ENCODE data around the gene DOK7.
A peak's percentile ranks its signal among the peaks of the same experiment; 100 is the strongest.

Gene DOK7

DNA sequence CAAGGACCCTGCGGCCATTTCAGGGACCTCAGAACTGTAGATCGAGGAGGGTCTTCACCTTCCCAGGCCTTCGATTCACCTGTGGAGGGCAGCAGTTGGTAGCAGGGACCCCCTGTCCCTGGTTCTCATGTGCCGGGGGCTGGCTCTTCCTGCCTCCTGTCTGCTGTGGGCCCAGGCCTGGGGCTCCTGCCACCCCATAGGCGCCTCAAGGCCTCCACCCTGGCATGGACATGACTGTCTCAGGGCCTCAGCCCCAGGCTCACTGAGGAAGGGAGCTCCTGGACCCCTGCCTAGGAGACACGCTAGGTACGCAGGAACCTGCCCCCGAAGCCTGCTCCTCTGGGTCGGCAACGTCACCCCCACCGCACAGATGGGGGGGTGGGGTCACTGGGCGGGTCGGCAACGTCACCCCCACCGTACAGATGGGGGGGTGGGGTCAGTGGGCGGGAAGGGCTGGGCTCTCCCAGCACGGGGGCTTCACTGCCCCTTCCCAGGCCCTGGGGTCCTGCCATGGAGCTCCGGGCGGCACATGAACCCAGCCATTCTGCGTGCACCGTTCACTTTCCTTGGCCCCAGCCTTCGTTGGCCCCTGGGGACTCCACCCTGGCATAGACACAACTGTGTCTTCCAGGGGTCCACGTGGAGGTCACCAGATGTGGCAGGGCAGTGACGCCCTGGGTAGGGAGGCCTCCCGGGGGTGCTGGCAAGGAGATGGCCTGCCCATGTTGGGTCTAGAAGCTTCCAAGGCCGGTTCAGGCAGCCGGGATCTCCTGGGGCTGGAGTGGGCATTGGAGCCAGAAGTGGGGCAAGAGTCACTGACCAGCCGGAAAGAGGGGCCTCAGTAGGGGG lies 24.9 kb upstream of the DOK7 start:
- H3K4me3 ChIP-seq (replicated peaks in 1 of 2; ENCODE audit: low read depth in 2 of 2, low read length in 2 of 2) = no peak overlapping the region
- DNase-seq (ENCODE audit: low read depth in 2 of 2) = no peak
- TF ChIP-seq, protein P1, sequence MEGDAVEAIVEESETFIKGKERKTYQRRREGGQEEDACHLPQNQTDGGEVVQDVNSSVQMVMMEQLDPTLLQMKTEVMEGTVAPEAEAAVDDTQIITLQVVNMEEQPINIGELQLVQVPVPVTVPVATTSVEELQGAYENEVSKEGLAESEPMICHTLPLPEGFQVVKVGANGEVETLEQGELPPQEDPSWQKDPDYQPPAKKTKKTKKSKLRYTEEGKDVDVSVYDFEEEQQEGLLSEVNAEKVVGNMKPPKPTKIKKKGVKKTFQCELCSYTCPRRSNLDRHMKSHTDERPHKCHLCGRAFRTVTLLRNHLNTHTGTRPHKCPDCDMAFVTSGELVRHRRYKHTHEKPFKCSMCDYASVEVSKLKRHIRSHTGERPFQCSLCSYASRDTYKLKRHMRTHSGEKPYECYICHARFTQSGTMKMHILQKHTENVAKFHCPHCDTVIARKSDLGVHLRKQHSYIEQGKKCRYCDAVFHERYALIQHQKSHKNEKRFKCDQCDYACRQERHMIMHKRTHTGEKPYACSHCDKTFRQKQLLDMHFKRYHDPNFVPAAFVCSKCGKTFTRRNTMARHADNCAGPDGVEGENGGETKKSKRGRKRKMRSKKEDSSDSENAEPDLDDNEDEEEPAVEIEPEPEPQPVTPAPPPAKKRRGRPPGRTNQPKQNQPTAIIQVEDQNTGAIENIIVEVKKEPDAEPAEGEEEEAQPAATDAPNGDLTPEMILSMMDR (IDR thresholded peaks at IDR 0.05; ENCODE audit: low read depth, low read length) = no peak

DNA sequence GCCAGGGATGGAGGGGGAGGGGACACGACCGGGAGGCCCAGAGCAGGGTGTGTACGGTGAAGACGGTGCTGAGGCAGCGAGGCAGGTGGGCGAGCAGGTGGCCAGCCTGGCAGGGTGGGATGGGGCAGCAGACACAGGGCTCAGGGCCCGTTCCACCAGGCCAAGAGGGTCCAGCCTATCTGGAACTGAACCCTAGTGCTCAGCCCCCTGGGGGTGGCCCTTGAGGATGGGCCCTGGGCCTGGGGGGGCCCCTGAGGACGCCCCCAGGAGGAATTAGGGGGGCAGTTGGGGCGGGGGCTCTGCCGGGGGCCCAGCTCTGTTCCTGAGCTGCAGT lies 24.3 kb upstream of the DOK7 start:
- no peak overlapping the region for H3K4me3 ChIP-seq (replicated peaks in 1 of 2; ENCODE audit: low read depth in 2 of 2, low read length in 2 of 2)
- TF ChIP-seq, protein P1 (IDR thresholded peaks at IDR 0.05; ENCODE audit: low read depth, low read length) = no peak

DNA sequence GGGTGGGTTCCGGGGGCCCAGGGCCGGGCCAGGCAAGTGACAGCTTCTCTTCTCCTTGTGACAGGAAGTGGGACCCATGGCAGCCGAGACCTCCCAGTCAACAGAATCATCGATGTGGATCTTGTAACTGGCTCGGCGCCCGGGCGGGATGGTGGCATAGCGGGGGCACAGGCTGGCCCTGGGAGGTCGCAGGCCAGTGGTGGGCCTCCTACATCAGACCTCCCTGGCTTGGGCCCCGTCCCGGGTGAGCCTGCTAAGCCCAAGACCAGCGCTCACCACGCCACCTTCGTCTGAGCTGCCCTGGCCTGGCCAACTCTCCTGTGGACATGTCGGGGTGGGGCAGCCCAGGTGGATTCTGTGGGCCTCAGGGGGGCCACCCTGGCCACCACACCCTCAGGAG lies 23.7 kb upstream of the DOK7 start:
- DNase-seq (ENCODE audit: low read depth in 2 of 2) = no peak
- no peak overlapping the region for H3K4me3 ChIP-seq (replicated peaks in 1 of 2; ENCODE audit: low read depth in 2 of 2, low read length in 2 of 2)
- TF ChIP-seq, protein P1 (IDR thresholded peaks at IDR 0.05; ENCODE audit: low read depth, low read length) = no peak

More for the DNA sequence above, 24.3 kb upstream of the DOK7 start:
- no peak for DNase-seq (ENCODE audit: low read depth in 2 of 2)

DNA sequence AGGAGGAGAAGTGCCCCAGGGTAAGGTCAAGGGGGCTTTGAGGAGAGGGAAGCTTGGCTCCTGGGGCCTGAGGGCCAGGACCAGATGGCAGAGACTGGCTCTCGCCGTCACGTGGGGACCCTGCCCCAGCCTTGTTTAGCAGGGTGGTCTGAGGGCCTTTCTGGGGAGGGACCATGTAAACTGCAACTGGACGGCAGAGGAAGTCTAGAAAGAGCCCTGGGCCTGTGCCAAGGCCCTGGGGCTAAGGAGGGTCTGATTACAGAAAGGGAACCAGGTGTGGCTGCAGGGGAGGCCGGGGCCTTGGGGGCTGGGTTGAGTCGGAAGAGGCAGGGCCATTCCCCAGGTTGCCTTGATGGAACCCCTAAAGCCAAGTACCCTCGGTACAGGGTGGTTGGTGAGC lies 23.1 kb upstream of the DOK7 start:
- H3K4me3 ChIP-seq (replicated peaks in 1 of 2; ENCODE audit: low read depth in 2 of 2, low read length in 2 of 2) = no peak overlapping the region
- TF ChIP-seq, protein P1 (IDR thresholded peaks at IDR 0.05; ENCODE audit: low read depth, low read length) = no peak
- DNase-seq (ENCODE audit: low read depth in 2 of 2) = no peak

DNA sequence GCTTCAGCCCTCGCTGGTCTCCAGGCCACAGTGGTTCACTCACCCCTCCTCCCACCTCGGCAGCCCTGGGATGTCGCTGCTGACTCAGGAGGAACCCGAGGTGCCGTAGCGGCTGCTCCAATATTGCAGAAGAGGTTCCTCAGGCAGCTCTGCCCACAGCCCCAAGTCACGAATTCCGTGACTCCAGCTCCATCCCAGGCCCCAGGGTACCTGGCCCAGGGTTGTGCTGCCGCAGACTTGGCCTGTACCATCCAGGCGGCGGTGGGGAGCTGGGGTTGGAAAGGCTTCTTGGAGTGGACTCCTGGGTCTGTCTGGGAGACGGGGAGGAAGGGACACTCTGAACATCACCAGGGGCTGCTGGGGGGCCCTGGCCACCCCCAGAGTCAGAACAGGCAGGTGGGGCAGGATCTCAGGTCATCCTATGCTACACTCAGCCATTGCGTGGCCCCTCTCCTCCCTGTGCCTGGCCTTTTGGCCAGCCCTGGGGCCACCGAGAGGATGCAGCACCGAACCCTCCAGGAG lies 22.1 kb upstream of the DOK7 start:
- no peak overlapping the region for H3K4me3 ChIP-seq (replicated peaks in 1 of 2; ENCODE audit: low read depth in 2 of 2, low read length in 2 of 2)
- TF ChIP-seq, protein P1 (IDR thresholded peaks at IDR 0.05; ENCODE audit: low read depth, low read length) = no peak
- DNase-seq (ENCODE audit: low read depth in 2 of 2) = peak in 1 of 2 donors; percentile 24

DNA sequence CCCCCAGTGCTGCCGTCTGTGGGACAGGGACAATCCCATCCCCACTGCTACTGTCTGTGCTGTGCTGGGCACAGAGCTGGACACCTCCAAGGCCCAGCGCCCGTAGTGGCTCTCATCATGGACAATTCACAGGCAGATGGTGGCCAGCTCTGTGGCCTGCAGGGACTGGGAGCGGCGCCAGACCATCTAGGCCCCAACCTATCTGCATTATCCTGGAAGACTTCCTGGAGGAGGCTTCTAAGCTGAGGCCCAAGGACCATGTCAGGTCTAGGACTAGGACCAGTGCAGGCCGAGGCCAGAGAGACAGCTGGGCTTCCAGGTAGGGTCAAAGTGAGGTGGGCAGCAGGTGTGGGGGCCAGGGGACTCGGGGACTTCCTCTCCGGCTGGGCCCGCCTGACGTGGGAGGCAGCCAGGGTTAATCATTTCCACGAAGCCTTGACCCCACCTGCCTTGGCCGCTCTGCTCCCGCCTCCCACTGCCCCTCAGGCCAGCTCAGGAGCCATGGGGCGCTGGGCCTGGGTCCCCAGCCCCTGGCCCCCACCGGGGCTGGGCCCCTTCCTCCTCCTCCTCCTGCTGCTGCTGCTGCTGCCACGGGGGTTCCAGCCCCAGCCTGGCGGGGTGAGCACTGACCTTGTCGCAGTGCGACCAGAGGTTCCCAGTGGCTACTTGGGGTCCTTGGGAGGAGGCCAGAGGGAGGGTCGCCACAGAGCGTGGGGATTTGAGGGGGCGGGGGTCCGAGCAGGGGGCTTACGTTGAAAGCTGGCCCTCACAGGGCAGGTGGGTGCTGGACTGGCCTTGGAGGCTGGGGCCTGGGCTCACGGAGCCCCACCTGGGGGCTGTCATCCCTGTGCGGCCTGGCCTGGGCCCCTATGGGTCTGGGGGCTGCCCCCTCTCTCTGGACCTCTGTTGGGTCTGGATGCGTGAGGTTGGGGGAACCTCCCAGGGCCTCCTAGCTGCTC lies 21.3 kb upstream of the DOK7 start, which contains the start of gene HGFAC:
Gene HGFAC (plus strand): TSS at position 468 of the 959 bp plus-strand sequence. CDS start 34 bp downstream, at position 502.
- H3K4me3 ChIP-seq (replicated peaks in 1 of 2; ENCODE audit: low read depth in 2 of 2, low read length in 2 of 2) = no peak within 1 kb of the TSS
- TF ChIP-seq, protein P1 (IDR thresholded peaks at IDR 0.05; ENCODE audit: low read depth, low read length) = no peak
- no peak for DNase-seq (ENCODE audit: low read depth in 2 of 2)

Measured in cardiac fibroblast (primary cell).